Measurements from ENCODE around the gene FBRSL1. TPM values are rescaled to one million over a fixed set of nuclear protein-coding genes. Genes with fewer than 3 reads are reported as not detected.

Gene FBRSL1
- total and polyA plus RNA-seq, 9 of the 15 experiments (the other 6 are each of a cell fraction or from before 2014, with no cell fraction given): 0.24 to 129 (median 7.3) TPM

Other genes starting within 250 kb of the FBRSL1 start
- not detected in 2 replicates for gene GALNT9, start 160.6 kb upstream of the FBRSL1 start, total RNA-seq (2014; rRNA removed)
- gene GALNT9, start 160.6 kb upstream of the FBRSL1 start, total RNA-seq (2014; rRNA removed; fragmentation: Illumina TruSeq; extraction: Trizol): not detected in 2 replicates
- not detected in 2 replicates for gene GALNT9, start 160.6 kb upstream of the FBRSL1 start, total RNA-seq (2015; rRNA removed; fragmentation: Illumina TruSeq; extraction: Trizol)
- not detected in 2 replicates for gene GALNT9, start 160.6 kb upstream of the FBRSL1 start, total RNA-seq (2021)
- not detected in 2 replicates for gene GALNT9, start 160.6 kb upstream of the FBRSL1 start, polyA plus RNA-seq (2011; rRNA removed)
- not detected in 2 replicates for gene GALNT9, start 160.6 kb upstream of the FBRSL1 start, polyA plus RNA-seq (2014; fragmentation: Illumina TruSeq; extraction: Trizol)
- gene GALNT9, start 160.6 kb upstream of the FBRSL1 start, polyA plus RNA-seq (2014; fragmentation: Nextera tagmentation; extraction: Ambion mirVana): not detected
- gene GALNT9, start 160.6 kb upstream of the FBRSL1 start, polyA plus RNA-seq (2014; rRNA removed): not detected in 2 replicates
- gene LRCOL1, start 120.4 kb downstream of the FBRSL1 start, total RNA-seq (2014; rRNA removed): not detected in 2 replicates
- gene LRCOL1, start 120.4 kb downstream of the FBRSL1 start, total RNA-seq (2014; rRNA removed; fragmentation: Illumina TruSeq; extraction: Trizol): not detected in 2 replicates
- not detected in 2 replicates for gene LRCOL1, start 120.4 kb downstream of the FBRSL1 start, total RNA-seq (2015; rRNA removed; fragmentation: Illumina TruSeq; extraction: Trizol)
- gene LRCOL1, start 120.4 kb downstream of the FBRSL1 start, total RNA-seq (2021): not detected in 2 replicates
- not detected in 2 replicates for gene LRCOL1, start 120.4 kb downstream of the FBRSL1 start, polyA plus RNA-seq (2011; rRNA removed)
- not detected in 2 replicates for gene LRCOL1, start 120.4 kb downstream of the FBRSL1 start, polyA plus RNA-seq (2014; fragmentation: Illumina TruSeq; extraction: Trizol)
- not detected for gene LRCOL1, start 120.4 kb downstream of the FBRSL1 start, polyA plus RNA-seq (2014; fragmentation: Nextera tagmentation; extraction: Ambion mirVana)
- gene LRCOL1, start 120.4 kb downstream of the FBRSL1 start, polyA plus RNA-seq (2014; rRNA removed): not detected in 2 replicates
- gene P2RX2, start 128.6 kb downstream of the FBRSL1 start, total RNA-seq (2014; rRNA removed): not detected in 2 replicates
- not detected in 2 replicates for gene P2RX2, start 128.6 kb downstream of the FBRSL1 start, total RNA-seq (2014; rRNA removed; fragmentation: Illumina TruSeq; extraction: Trizol)
- not detected in 2 replicates for gene P2RX2, start 128.6 kb downstream of the FBRSL1 start, total RNA-seq (2015; rRNA removed; fragmentation: Illumina TruSeq; extraction: Trizol)
- gene P2RX2, start 128.6 kb downstream of the FBRSL1 start, total RNA-seq (2021): not detected in 2 replicates
- gene P2RX2, start 128.6 kb downstream of the FBRSL1 start, polyA plus RNA-seq (2011; rRNA removed): not detected in 2 replicates
- gene P2RX2, start 128.6 kb downstream of the FBRSL1 start, polyA plus RNA-seq (2014; fragmentation: Illumina TruSeq; extraction: Trizol): not detected in 2 replicates
- gene P2RX2, start 128.6 kb downstream of the FBRSL1 start, polyA plus RNA-seq (2014; fragmentation: Nextera tagmentation; extraction: Ambion mirVana): not detected
- not detected in 2 replicates for gene P2RX2, start 128.6 kb downstream of the FBRSL1 start, polyA plus RNA-seq (2014; rRNA removed)
- gene POLE, start 197.2 kb downstream of the FBRSL1 start, total RNA-seq (2014; rRNA removed): 83.6 and 86.3 TPM in 2 replicates
- gene POLE, start 197.2 kb downstream of the FBRSL1 start, total RNA-seq (2014; rRNA removed; fragmentation: Illumina TruSeq; extraction: Trizol): 36.3 and 39.1 TPM in 2 replicates
- gene POLE, start 197.2 kb downstream of the FBRSL1 start, total RNA-seq (2015; rRNA removed; fragmentation: Illumina TruSeq; extraction: Trizol): 42.2 and 42.3 TPM in 2 replicates
- gene POLE, start 197.2 kb downstream of the FBRSL1 start, total RNA-seq (2021): 130 and 154 TPM in 2 replicates
- 49.6 and 81.7 TPM in 2 replicates for gene POLE, start 197.2 kb downstream of the FBRSL1 start, polyA plus RNA-seq (2011; rRNA removed)
- 64.2 and 65.6 TPM in 2 replicates for gene POLE, start 197.2 kb downstream of the FBRSL1 start, polyA plus RNA-seq (2014; fragmentation: Illumina TruSeq; extraction: Trizol)
- gene POLE, start 197.2 kb downstream of the FBRSL1 start, polyA plus RNA-seq (2014; fragmentation: Nextera tagmentation; extraction: Ambion mirVana): 1 to 10 TPM; 2.4 to 2.5 TPM
- 90.6 and 126 TPM in 2 replicates for gene POLE, start 197.2 kb downstream of the FBRSL1 start, polyA plus RNA-seq (2014; rRNA removed)
- gene PXMP2, start 197.4 kb downstream of the FBRSL1 start, total RNA-seq (2014; rRNA removed): 66.1 and 70.9 TPM in 2 replicates
- gene PXMP2, start 197.4 kb downstream of the FBRSL1 start, total RNA-seq (2014; rRNA removed; fragmentation: Illumina TruSeq; extraction: Trizol): 34.8 and 37.8 TPM in 2 replicates
- gene PXMP2, start 197.4 kb downstream of the FBRSL1 start, total RNA-seq (2015; rRNA removed; fragmentation: Illumina TruSeq; extraction: Trizol): 39.8 and 41.0 TPM in 2 replicates
- gene PXMP2, start 197.4 kb downstream of the FBRSL1 start, total RNA-seq (2021): 46.1 and 49.6 TPM in 2 replicates
- gene PXMP2, start 197.4 kb downstream of the FBRSL1 start, polyA plus RNA-seq (2011; rRNA removed): 37.7 and 44.7 TPM in 2 replicates
- gene PXMP2, start 197.4 kb downstream of the FBRSL1 start, polyA plus RNA-seq (2014; fragmentation: Illumina TruSeq; extraction: Trizol): 43.1 and 52.3 TPM in 2 replicates
- 1 to 10 TPM; 3.0 to 6.8 TPM for gene PXMP2, start 197.4 kb downstream of the FBRSL1 start, polyA plus RNA-seq (2014; fragmentation: Nextera tagmentation; extraction: Ambion mirVana)
- 64.0 and 66.0 TPM in 2 replicates for gene PXMP2, start 197.4 kb downstream of the FBRSL1 start, polyA plus RNA-seq (2014; rRNA removed)
- gene PGAM5, start 220.7 kb downstream of the FBRSL1 start, total RNA-seq (2014; rRNA removed): 99.8 and 119 TPM in 2 replicates
- 56.8 and 69.5 TPM in 2 replicates for gene PGAM5, start 220.7 kb downstream of the FBRSL1 start, total RNA-seq (2014; rRNA removed; fragmentation: Illumina TruSeq; extraction: Trizol)
- 88.5 and 89.0 TPM in 2 replicates for gene PGAM5, start 220.7 kb downstream of the FBRSL1 start, total RNA-seq (2015; rRNA removed; fragmentation: Illumina TruSeq; extraction: Trizol)
- gene PGAM5, start 220.7 kb downstream of the FBRSL1 start, total RNA-seq (2021): 121 and 125 TPM in 2 replicates
- 49.1 and 49.2 TPM in 2 replicates for gene PGAM5, start 220.7 kb downstream of the FBRSL1 start, polyA plus RNA-seq (2011; rRNA removed)
- gene PGAM5, start 220.7 kb downstream of the FBRSL1 start, polyA plus RNA-seq (2014; fragmentation: Illumina TruSeq; extraction: Trizol): 90.2 and 97.3 TPM in 2 replicates
- 10 to 100 TPM in 1 of 2 experiments, 1 to 10 TPM in 1; 7.4 to 11.4 TPM for gene PGAM5, start 220.7 kb downstream of the FBRSL1 start, polyA plus RNA-seq (2014; fragmentation: Nextera tagmentation; extraction: Ambion mirVana)
- gene PGAM5, start 220.7 kb downstream of the FBRSL1 start, polyA plus RNA-seq (2014; rRNA removed): 60.7 and 78.9 TPM in 2 replicates